ENCODE measurements around the gene ZNF292.
"Not testable (repeated sequence)": the region's sequence is repeated elsewhere in the genome, so short reads cannot be mapped to it uniquely, and the experiment has no call there.

The ZNF292 gene

DNA sequence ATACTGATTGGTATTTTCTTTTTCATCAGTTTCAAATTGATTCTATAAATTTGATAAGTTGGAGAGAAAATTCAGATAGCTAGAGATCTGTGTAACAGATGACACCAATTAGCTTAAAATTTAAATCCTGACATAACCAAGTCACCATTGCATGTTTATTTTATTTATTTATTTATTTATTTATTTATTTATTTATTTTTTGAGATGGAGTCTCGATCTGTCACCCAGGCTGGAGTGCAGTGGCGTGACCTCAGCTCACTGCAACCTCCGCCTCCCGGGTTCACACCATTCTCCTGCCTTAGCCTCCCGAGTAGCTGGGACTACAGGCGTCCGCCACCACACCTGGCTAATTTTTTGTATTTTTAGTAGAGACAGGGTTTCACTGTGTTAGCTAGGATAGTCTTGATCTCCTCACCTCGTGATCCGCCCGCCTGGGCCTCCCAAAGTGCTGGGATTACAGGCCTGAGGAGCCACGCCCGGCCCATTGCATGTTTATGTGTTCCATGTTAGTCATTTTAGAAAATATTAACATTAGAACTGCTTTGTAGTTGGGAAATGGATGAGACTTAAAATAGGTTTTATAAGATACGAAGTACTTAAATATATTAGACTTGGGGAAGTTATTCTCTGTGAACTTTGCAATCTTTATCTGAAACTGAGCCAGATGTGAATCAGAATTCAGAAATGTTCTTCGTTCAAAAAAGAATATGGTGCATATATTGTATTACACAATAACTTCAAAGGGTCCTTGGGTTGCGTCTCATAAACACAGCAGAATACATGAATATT is 42.9 kb downstream of the ZNF292 start:
- H3K27me3 ChIP-seq (ENCODE audit: control insufficient read depth, insufficient read depth, low read length); H3K4me3 ChIP-seq (ENCODE audit: low read length); H3K9ac ChIP-seq (ENCODE audit: low read length); H3K9me3 ChIP-seq (ENCODE audit: control insufficient read depth, low read length); H3K4me1 ChIP-seq (ENCODE audit: control insufficient read depth, insufficient read depth, low read length); H3K36me3 ChIP-seq (ENCODE audit: control insufficient read depth, insufficient read depth, low read length): not testable (repeated sequence)

DNA sequence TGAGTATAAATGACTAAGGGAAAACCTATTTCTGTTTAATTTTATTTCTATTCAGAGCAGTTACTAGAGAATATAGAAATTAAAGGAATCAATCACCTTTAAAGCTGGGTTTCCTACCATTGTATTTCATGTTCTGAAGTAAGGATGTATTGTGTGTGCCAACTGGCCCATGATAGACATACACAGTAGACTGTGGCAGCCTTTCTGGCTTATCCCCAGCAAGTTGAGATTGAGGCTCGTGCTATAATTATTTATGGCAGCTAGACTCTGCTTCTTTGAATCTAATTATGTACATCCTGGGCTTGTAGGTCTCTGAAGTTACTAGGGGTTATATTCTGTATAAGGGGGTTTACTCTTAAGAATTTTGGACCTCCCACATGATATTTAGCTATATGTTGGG is 44.4 kb downstream of the ZNF292 start:
- Histone ChIP-seq H3K36me3 (ENCODE audit: control insufficient read depth, insufficient read depth, low read length) (no peaks in the 10 kb centered on the region), H3K4me1 (ENCODE audit: control insufficient read depth, insufficient read depth, low read length) (no peaks in the 10 kb centered on the region), H3K9me3 (ENCODE audit: control insufficient read depth, low read length) (no peaks in the 10 kb centered on the region), H3K9ac (ENCODE audit: low read length) (no peak overlapping the region), H3K27me3 (ENCODE audit: control insufficient read depth, insufficient read depth, low read length) (no peaks in the 10 kb centered on the region), H3K4me3 (ENCODE audit: low read length) (no peak overlapping the region)

DNA sequence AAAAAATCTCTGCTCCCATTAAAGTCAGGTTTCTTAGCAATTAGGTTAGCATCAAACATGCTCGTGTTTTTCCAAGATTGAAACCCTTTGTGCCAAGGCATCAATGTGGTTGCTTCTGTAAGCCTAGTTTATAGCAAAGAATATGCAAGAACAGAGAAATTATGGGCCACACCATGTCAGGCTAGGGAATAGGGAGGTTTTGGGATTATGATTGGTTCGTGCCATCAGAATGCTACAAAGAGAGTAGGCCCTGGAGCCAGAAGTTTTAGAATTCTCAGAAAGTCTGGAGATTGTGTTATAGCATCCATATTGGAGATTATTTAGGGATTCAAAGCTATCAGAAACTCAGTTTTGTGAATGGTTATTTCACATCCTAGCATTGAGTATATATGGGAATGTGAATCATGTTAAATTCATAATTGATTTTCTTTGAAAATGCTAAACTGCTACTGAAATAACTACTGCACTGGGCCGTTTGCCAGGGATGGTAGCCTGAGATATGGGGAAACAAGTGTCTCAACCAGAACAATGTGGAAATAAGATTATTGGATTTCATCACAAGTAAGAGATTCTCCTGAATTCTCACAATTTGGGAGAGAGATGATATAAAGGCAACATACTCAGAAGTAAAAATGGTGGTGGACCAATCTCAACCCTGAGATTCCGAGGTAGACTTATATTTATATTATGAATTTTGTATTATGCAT is 45.3 kb downstream of the ZNF292 start:
- Histone ChIP-seq H3K9me3 (ENCODE audit: control insufficient read depth, low read length) (no peaks in the 10 kb centered on the region), H3K36me3 (ENCODE audit: control insufficient read depth, insufficient read depth, low read length) (no peaks in the 10 kb centered on the region), H3K4me1 (ENCODE audit: control insufficient read depth, insufficient read depth, low read length) (no peaks in the 10 kb centered on the region), H3K4me3 (ENCODE audit: low read length) (no peak overlapping the region), H3K27me3 (ENCODE audit: control insufficient read depth, insufficient read depth, low read length) (no peaks in the 10 kb centered on the region), H3K9ac (ENCODE audit: low read length) (no peak overlapping the region)

DNA sequence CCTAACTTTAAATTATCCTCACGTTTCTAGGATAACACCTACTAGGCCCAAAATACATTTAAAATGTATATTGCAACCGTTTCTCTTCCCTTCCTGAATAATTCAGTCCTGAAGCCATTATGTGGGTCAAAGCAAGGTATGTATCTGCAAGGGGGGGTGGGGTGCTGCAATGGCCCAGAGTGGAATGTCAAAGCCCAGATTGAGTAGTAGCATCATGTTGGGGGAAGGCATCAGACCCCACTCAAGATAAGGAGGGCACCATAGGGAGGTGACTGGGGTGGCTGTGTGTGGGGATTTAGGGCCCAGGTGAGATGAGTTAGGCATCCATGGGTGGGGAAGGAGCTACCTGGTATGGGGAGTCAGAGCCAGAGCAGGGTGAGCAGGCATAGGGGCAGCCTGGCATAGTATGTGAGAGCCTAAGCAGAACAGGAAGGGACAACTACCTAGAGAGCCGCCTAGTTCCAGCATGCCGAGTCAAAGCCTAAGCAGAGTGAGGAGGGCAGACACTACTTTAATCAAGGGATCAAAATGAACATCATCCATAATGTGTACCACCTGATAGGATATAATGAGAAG is 48.2 kb downstream of the ZNF292 start:
- Histone ChIP-seq H3K9ac (ENCODE audit: low read length) (no peak overlapping the region), H3K4me3 (ENCODE audit: low read length) (no peak overlapping the region), H3K9me3 (ENCODE audit: control insufficient read depth, low read length) (no peaks in the 10 kb centered on the region), H3K27me3 (ENCODE audit: control insufficient read depth, insufficient read depth, low read length) (no peaks in the 10 kb centered on the region), H3K36me3 (ENCODE audit: control insufficient read depth, insufficient read depth, low read length) (no peaks in the 10 kb centered on the region), H3K4me1 (ENCODE audit: control insufficient read depth, insufficient read depth, low read length) (no peaks in the 10 kb centered on the region)

DNA sequence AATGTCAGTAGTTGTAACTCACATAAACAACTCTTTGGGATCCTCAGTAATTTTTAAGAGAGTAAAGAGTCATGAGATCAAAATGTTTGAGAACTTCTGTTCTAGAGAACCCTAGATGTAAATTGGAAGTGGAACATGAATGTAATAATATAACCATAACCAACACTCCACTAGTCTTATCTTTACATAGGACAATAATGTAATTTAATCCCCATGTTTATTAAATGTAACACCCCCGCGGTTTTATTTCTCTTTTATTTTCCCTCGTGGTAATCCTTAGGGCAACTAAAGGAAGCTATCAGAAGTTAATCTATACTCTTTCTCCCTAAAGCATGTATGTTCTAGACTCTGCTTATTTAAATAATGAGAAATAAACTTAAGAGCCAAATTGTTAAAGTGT is 54.4 kb downstream of the ZNF292 start:
- H3K4me3 ChIP-seq (ENCODE audit: low read length): no peak overlapping the region
- no peaks in the 10 kb centered on the region for H3K9me3 ChIP-seq (ENCODE audit: control insufficient read depth, low read length)
- no peak overlapping the region for H3K9ac ChIP-seq (ENCODE audit: low read length)
- H3K27me3 ChIP-seq (ENCODE audit: control insufficient read depth, insufficient read depth, low read length): no peaks in the 10 kb centered on the region
- H3K36me3 ChIP-seq (ENCODE audit: control insufficient read depth, insufficient read depth, low read length): no peaks in the 10 kb centered on the region
- peaks cover 13% of the 10 kb centered on the region for H3K4me1 ChIP-seq (ENCODE audit: control insufficient read depth, insufficient read depth, low read length)

DNA sequence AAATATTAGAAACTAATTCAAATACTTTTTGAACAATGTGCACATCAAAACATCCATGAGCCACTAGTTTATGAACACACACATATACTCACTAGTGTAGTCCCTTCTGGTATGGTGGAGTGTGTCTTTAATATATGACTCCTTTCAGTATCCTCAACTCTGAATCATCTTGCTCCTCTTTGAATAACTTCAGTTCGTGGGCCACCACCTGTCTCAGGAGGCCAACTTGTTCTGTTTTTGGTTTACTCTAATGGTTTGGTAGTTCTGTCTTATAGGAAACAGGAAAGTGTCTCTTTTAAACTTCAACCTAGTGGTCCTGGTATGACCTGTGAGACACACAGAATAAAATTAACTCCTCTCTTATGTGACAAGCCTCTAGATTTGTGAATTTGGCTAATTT is 55.6 kb downstream of the ZNF292 start:
- Histone ChIP-seq H3K36me3 (ENCODE audit: control insufficient read depth, insufficient read depth, low read length) (no peaks in the 10 kb centered on the region), H3K27me3 (ENCODE audit: control insufficient read depth, insufficient read depth, low read length) (no peaks in the 10 kb centered on the region), H3K4me3 (ENCODE audit: low read length) (no peak overlapping the region), H3K4me1 (ENCODE audit: control insufficient read depth, insufficient read depth, low read length) (peaks cover 13% of the 10 kb centered on the region), H3K9ac (ENCODE audit: low read length) (no peak overlapping the region), H3K9me3 (ENCODE audit: control insufficient read depth, low read length) (no peaks in the 10 kb centered on the region)

DNA sequence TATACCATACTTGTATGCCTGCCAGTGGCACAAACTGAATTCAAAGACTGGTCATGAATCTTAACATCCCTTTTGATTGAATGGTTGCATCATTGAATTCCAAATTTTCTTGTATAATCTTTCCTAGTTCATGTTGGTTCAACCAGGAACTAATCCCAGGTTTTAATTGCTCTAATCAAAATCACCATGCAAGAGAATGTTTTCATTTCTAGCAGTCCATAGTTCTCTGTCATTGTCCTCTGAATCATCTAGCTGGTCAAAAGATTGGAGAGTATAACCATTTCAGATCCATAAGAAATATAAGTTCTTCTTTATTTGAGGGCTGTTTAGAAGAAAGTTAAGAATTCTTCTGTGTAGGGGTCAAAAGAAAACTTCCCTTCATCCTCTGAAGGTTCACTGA is 57.2 kb downstream of the ZNF292 start:
- H3K36me3 ChIP-seq (ENCODE audit: control insufficient read depth, insufficient read depth, low read length): no peaks in the 10 kb centered on the region
- no peak overlapping the region for H3K9ac ChIP-seq (ENCODE audit: low read length)
- no peaks in the 10 kb centered on the region for H3K27me3 ChIP-seq (ENCODE audit: control insufficient read depth, insufficient read depth, low read length)
- peaks cover 13% of the 10 kb centered on the region for H3K4me1 ChIP-seq (ENCODE audit: control insufficient read depth, insufficient read depth, low read length)
- H3K4me3 ChIP-seq (ENCODE audit: low read length): no peak overlapping the region
- no peaks in the 10 kb centered on the region for H3K9me3 ChIP-seq (ENCODE audit: control insufficient read depth, low read length)

DNA sequence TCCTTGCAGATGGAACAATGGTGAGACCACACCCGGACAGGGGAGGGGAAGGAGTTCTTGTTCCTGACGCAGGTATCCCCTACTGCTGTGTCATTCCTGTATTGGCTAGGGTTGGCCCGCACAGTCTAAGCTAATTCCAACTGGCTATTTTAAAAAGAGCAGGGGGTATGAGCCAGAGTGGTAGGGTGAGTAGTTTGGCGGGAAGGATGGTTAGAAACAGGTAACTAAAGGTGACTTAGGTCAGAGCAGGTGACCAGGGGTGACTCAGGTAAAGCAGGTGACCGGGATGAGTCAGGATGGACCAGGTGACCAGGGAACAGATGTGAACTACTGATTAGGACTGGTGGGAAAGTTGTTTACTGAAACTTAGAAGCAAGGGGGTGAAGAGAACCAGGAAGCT is 58.0 kb downstream of the ZNF292 start:
- no peak overlapping the region for H3K9ac ChIP-seq (ENCODE audit: low read length)
- H3K27me3 ChIP-seq (ENCODE audit: control insufficient read depth, insufficient read depth, low read length): no peaks in the 10 kb centered on the region
- no peaks in the 10 kb centered on the region for H3K36me3 ChIP-seq (ENCODE audit: control insufficient read depth, insufficient read depth, low read length)
- peaks cover 13% of the 10 kb centered on the region for H3K4me1 ChIP-seq (ENCODE audit: control insufficient read depth, insufficient read depth, low read length)
- H3K4me3 ChIP-seq (ENCODE audit: low read length): no peak overlapping the region
- no peaks in the 10 kb centered on the region for H3K9me3 ChIP-seq (ENCODE audit: control insufficient read depth, low read length)

DNA sequence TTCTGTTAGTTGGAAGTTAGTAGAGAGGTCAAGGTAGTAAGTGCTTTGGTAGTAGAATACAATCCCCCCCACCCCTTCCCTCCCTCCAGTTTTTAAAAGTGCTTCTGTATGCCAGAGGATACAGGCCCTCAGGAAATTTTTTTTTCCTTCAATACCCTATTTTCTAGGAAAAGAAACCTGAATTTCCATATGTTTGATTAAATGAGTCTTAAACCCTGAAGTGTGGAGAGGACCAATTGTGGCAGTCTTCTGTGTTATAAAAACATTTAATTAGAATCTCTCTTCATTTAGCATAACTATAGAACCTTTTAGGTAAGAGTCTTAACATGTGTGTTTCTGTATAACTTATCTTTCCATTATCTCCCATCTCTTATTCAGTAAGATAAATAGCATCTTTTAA is 59.5 kb downstream of the ZNF292 start:
- Histone ChIP-seq H3K4me1 (ENCODE audit: control insufficient read depth, insufficient read depth, low read length) (peaks cover 13% of the 10 kb centered on the region), H3K36me3 (ENCODE audit: control insufficient read depth, insufficient read depth, low read length) (no peaks in the 10 kb centered on the region), H3K4me3 (ENCODE audit: low read length) (no peak overlapping the region), H3K9ac (ENCODE audit: low read length) (no peak overlapping the region), H3K9me3 (ENCODE audit: control insufficient read depth, low read length) (no peaks in the 10 kb centered on the region), H3K27me3 (ENCODE audit: control insufficient read depth, insufficient read depth, low read length) (no peaks in the 10 kb centered on the region)

DNA sequence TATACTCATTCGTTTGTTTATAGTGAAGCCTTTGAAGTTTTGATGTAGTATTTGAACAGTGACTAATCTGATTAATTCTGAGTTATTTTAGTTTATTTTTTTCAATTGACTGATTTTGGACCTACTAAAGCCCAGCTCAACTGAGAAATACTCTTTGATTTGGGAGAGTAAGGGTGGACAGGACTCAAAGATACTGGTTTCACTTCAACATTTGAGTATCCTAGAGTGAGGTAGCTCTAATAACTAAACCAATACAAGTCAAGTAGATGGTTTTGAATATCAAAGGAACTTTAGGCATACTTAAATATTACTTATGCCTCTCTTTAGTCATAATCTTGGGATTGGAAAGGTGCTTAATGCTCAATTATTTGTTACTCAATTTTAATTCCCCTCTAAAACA is 65.6 kb downstream of the ZNF292 start:
- H3K27me3 ChIP-seq (ENCODE audit: control insufficient read depth, insufficient read depth, low read length): no peaks in the 10 kb centered on the region
- no peak overlapping the region for H3K9ac ChIP-seq (ENCODE audit: low read length)
- H3K4me1 ChIP-seq (ENCODE audit: control insufficient read depth, insufficient read depth, low read length): no peaks in the 10 kb centered on the region
- no peak overlapping the region for H3K4me3 ChIP-seq (ENCODE audit: low read length)
- no peaks in the 10 kb centered on the region for H3K36me3 ChIP-seq (ENCODE audit: control insufficient read depth, insufficient read depth, low read length)
- no peaks in the 10 kb centered on the region for H3K9me3 ChIP-seq (ENCODE audit: control insufficient read depth, low read length)

DNA sequence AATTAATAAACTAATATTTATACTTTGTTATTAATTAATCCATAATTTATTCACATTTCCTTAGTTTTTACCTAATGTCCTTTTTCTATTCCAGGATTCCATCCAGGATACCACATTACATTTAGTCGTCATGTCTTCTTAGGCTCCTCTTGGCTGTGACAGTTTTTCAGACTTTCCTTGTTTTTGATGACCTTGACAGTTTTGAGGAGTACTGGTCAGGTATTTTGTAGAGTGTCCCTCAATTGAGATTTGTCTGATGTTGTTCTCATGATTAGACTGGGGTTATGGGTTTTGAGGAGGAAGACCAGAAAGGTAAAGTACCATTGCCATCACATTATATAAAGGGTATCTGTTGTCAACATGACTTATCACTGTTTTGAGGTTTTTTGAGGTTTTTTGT is 67.3 kb downstream of the ZNF292 start:
- H3K36me3 ChIP-seq (ENCODE audit: control insufficient read depth, insufficient read depth, low read length): no peaks in the 10 kb centered on the region
- H3K27me3 ChIP-seq (ENCODE audit: control insufficient read depth, insufficient read depth, low read length): no peaks in the 10 kb centered on the region
- no peak overlapping the region for H3K9ac ChIP-seq (ENCODE audit: low read length)
- H3K4me1 ChIP-seq (ENCODE audit: control insufficient read depth, insufficient read depth, low read length): no peaks in the 10 kb centered on the region
- no peak overlapping the region for H3K4me3 ChIP-seq (ENCODE audit: low read length)
- H3K9me3 ChIP-seq (ENCODE audit: control insufficient read depth, low read length): no peaks in the 10 kb centered on the region

DNA sequence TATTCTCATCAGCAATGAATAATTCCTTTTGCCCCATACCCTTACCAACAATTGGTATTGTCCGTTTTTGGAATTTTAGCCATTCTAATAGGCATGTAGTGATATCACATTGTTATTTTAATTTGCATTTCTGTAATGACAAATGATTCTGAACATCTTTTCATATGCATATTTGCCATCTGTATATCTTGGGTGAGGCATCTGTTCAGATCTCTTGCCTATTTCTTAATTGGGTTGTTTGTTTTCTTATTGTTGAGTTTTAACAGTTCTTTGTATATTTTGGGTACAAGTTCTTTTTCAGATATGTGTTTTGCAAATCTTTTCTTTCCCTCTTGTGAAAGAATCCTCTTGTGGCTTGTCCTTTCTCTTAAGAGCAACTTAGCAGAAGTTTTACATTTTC is 69.6 kb downstream of the ZNF292 start:
- no peaks in the 10 kb centered on the region for H3K27me3 ChIP-seq (ENCODE audit: control insufficient read depth, insufficient read depth, low read length)
- no peaks in the 10 kb centered on the region for H3K36me3 ChIP-seq (ENCODE audit: control insufficient read depth, insufficient read depth, low read length)
- no peaks in the 10 kb centered on the region for H3K9me3 ChIP-seq (ENCODE audit: control insufficient read depth, low read length)
- no peak overlapping the region for H3K4me3 ChIP-seq (ENCODE audit: low read length)
- no peak overlapping the region for H3K9ac ChIP-seq (ENCODE audit: low read length)
- no peaks in the 10 kb centered on the region for H3K4me1 ChIP-seq (ENCODE audit: control insufficient read depth, insufficient read depth, low read length)
